Astrocyte (in vitro differentiated cells and primary cell): ENCODE data around the gene UBFD1. TPM values are rescaled to one million over a fixed set of nuclear protein-coding genes. Genes with fewer than 3 reads are reported as not detected.

Experiments used
- DNase-seq: peaks from one replicate; pipeline ENCODE4 v3.0.0-alpha.2; 2010; ENCODE audit warnings: low read depth
- FAIRE-seq: peaks from 2 replicates; lab custom pipeline; 2011; peaks lifted over from hg19 to GRCh38; lab: Jason Lieb, UNC
- H2AFZ ChIP-seq: 2 replicates; pipeline ENCODE4 v1.6.0; 2012; ENCODE audit warnings: low read depth, low read length, inconsistent platforms
- H3K27ac ChIP-seq: 2 replicates; pipeline ENCODE4 v1.5.1; 2011; ENCODE audit warnings: low read depth, low read length, inconsistent platforms
- H3K27me3 ChIP-seq: 2 replicates; pipeline ENCODE4 v1.6.0; 2011; ENCODE audit warnings: low read length, inconsistent platforms; ENCODE audit not compliant: insufficient read depth
- H3K36me3 ChIP-seq: 2 replicates; pipeline ENCODE4 v1.5.1; 2011; ENCODE audit warnings: low read length, inconsistent platforms; ENCODE audit not compliant: insufficient read depth
- H3K4me1 ChIP-seq: 2 replicates; pipeline ENCODE4 v1.5.1; 2011; ENCODE audit warnings: low read length, inconsistent platforms; ENCODE audit not compliant: insufficient read depth
- H3K4me2 ChIP-seq: 2 replicates; pipeline ENCODE4 v1.6.0; 2012; ENCODE audit warnings: low read length, inconsistent platforms
- H3K4me3 ChIP-seq: 2 replicates; pipeline ENCODE4 v1.5.1; 2011; ENCODE audit warnings: low read depth, mild to moderate bottlenecking, low read length, inconsistent platforms; ENCODE audit not compliant: insufficient read depth
- H3K79me2 ChIP-seq: 2 replicates; pipeline ENCODE4 v1.6.0; 2012; ENCODE audit warnings: mild to moderate bottlenecking, low read length, inconsistent platforms; ENCODE audit not compliant: insufficient read depth
- H3K9ac ChIP-seq: 2 replicates; pipeline ENCODE4 v1.6.0; 2012; ENCODE audit warnings: mild to moderate bottlenecking, low read length, inconsistent platforms
- H3K9me3 ChIP-seq: 2 replicates; pipeline ENCODE4 v1.5.1; 2012; ENCODE audit warnings: low read depth, mild to moderate bottlenecking, low read length, inconsistent platforms; ENCODE audit not compliant: insufficient read depth
- H4K20me1 ChIP-seq: 2 replicates; pipeline ENCODE4 v1.6.0; 2012; ENCODE audit warnings: low read length, inconsistent platforms; ENCODE audit not compliant: insufficient read depth
- H3K27ac Mint-ChIP-seq: one replicate; pipeline ENCODE4 v1.8.0; 2021; ENCODE audit warnings: mild to moderate bottlenecking, mixed read lengths; ENCODE audit not compliant: unreplicated experiment
- H3K27me3 Mint-ChIP-seq: one replicate; pipeline ENCODE4 v1.8.0; 2021; ENCODE audit warnings: low read depth, mixed read lengths; ENCODE audit not compliant: unreplicated experiment
- H3K36me3 Mint-ChIP-seq: one replicate; pipeline ENCODE4 v1.8.0; 2021; ENCODE audit warnings: low read depth, mixed read lengths; ENCODE audit not compliant: unreplicated experiment
- H3K4me1 Mint-ChIP-seq: one replicate; pipeline ENCODE4 v1.8.0; 2021; ENCODE audit warnings: low read depth, mixed read lengths; ENCODE audit not compliant: unreplicated experiment
- H3K4me3 Mint-ChIP-seq: one replicate; pipeline ENCODE4 v1.8.0; 2021; ENCODE audit warnings: mild to moderate bottlenecking, moderate library complexity, mixed read lengths; ENCODE audit not compliant: unreplicated experiment
- H3K9me3 Mint-ChIP-seq: one replicate; pipeline ENCODE4 v1.8.0; 2021; ENCODE audit warnings: mild to moderate bottlenecking, mixed read lengths; ENCODE audit not compliant: unreplicated experiment
- EZH2 ChIP-seq: IDR thresholded peaks from 2 replicates; pipeline ENCODE4 v1.6.1; 2012; ENCODE audit warnings: mild to moderate bottlenecking, low read length, inconsistent platforms; ENCODE audit not compliant: insufficient read depth
- total RNA-seq: library from RNA; stranded (reverse); gene quantifications from 2 replicates; pipeline ENCODE4 v1.2.1, GENCODE V29; 2021
- TF ChIP-seq, protein P1 (sequence below): IDR thresholded peaks from 2 replicates; pipeline ENCODE4 v1.5.1; 2011; ENCODE audit warnings: low read depth, mild to moderate bottlenecking, inconsistent platforms, low read length, moderate library complexity; ENCODE audit not compliant: insufficient read depth

The UBFD1 gene
- total RNA-seq, 1 donor from 2014 or later = 146 TPM

DNA sequence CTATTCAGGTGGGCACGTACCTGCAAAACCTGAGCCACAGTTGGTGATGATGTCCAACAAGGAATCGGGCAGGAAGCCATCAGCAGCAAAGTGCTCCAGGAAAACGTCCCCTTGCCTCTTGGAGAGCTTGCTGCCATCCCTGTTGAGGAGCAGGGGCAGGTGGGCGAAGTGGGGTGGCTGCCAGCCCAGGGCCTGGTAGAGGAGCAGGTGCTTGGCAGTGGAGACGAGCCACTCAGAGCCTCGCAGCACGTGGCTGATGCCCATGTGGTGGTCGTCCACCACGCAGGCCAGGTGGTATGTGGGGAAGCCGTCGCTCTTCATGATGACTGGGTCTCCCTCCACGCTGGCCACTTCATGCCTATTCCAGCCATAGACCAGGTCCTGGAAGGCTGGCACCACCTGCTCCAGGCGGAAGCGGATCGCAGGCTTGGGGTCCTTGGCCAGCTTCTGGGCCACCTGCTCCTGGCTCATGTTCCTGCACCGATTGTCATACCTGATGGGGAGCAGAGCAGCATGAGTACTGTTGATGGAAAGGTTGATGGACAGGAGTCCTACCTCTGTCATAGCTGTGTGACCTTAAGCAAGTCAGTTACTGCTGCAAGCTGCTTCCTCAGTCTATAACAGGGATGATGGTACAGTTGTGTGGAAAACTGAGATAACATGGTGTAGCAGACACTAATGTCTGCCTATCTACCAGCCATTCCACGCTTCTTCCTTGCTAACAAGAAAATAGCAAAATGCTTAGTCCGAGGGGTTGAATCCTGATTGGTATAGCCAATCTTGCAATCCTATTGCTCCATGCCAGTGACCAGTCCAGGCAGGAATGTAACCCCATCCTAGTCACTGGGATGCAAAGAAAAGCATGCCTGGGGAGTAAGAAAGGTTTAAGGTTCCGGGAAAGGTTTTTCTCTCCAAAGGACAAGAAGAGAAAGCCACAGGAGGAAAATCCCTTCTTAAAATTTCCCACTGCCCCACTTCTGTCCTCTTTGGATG lies 22.4 kb upstream of the UBFD1 start:
- peaks cover 15% of the 10 kb centered on the region for H3K4me1 ChIP-seq
- no peak overlapping the region for H3K27ac Mint-ChIP-seq
- H2AFZ ChIP-seq = no peak overlapping the region
- H3K27me3 ChIP-seq = no peaks in the 10 kb centered on the region
- H3K9me3 ChIP-seq = no peaks in the 10 kb centered on the region
- H3K4me3 ChIP-seq = no peak overlapping the region
- H3K4me3 Mint-ChIP-seq = no peak overlapping the region
- no peaks in the 10 kb centered on the region for H3K9me3 Mint-ChIP-seq
- H4K20me1 ChIP-seq = peaks cover 3% of the 10 kb centered on the region
- peaks cover 21% of the 10 kb centered on the region for H3K4me1 Mint-ChIP-seq
- H3K9ac ChIP-seq = no peak overlapping the region
- no peaks in the 10 kb centered on the region for H3K79me2 ChIP-seq
- peaks cover 14% of the 10 kb centered on the region for H3K36me3 ChIP-seq
- no peak overlapping the region for H3K4me2 ChIP-seq
- FAIRE-seq (no peak), DNase-seq (no peak)
- peaks cover 24% of the 10 kb centered on the region for H3K36me3 Mint-ChIP-seq
- no peak for TF ChIP-seq EZH2
- TF ChIP-seq, protein P1, sequence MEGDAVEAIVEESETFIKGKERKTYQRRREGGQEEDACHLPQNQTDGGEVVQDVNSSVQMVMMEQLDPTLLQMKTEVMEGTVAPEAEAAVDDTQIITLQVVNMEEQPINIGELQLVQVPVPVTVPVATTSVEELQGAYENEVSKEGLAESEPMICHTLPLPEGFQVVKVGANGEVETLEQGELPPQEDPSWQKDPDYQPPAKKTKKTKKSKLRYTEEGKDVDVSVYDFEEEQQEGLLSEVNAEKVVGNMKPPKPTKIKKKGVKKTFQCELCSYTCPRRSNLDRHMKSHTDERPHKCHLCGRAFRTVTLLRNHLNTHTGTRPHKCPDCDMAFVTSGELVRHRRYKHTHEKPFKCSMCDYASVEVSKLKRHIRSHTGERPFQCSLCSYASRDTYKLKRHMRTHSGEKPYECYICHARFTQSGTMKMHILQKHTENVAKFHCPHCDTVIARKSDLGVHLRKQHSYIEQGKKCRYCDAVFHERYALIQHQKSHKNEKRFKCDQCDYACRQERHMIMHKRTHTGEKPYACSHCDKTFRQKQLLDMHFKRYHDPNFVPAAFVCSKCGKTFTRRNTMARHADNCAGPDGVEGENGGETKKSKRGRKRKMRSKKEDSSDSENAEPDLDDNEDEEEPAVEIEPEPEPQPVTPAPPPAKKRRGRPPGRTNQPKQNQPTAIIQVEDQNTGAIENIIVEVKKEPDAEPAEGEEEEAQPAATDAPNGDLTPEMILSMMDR = no peak
- no peak overlapping the region for H3K27ac ChIP-seq
- no peaks in the 10 kb centered on the region for H3K27me3 Mint-ChIP-seq

DNA sequence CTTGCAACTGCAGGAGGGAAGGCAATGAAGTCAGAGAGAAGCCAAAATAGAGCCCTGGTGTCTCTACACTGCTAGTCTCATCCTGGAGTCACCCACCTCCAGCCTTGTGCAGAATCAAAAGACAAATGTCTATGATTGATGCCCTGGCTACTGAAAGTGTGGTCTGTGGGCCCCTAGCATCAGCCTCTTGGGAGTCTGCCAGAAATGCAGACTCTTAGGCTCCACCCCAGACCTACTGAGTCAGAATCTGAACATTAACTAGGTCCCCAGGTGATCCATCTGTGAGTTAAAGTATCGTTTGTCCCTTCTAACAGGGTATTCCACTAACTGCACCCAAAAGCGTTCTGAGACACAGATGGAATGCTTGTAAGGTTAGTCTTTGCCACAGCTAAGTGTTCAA lies 21.6 kb upstream of the UBFD1 start:
- H3K36me3 ChIP-seq = peaks cover 17% of the 10 kb centered on the region
- H3K4me1 ChIP-seq = peaks cover 15% of the 10 kb centered on the region
- no peaks in the 10 kb centered on the region for H3K9me3 ChIP-seq
- no peak overlapping the region for H3K4me3 Mint-ChIP-seq
- peaks cover 21% of the 10 kb centered on the region for H3K4me1 Mint-ChIP-seq
- no peak overlapping the region for H3K9ac ChIP-seq
- FAIRE-seq (no peak), DNase-seq (peak; percentile 22)
- peak overlapping the region; percentile 9 for H3K4me2 ChIP-seq
- H3K27me3 ChIP-seq = no peaks in the 10 kb centered on the region
- H3K36me3 Mint-ChIP-seq = peaks cover 24% of the 10 kb centered on the region
- H3K9me3 Mint-ChIP-seq = no peaks in the 10 kb centered on the region
- no peak overlapping the region for H3K27ac ChIP-seq
- no peaks in the 10 kb centered on the region for H3K27me3 Mint-ChIP-seq
- no peak overlapping the region for H3K4me3 ChIP-seq
- no peaks in the 10 kb centered on the region for H3K79me2 ChIP-seq
- TF ChIP-seq, protein P1 = no peak
- no peak for TF ChIP-seq EZH2
- no peak overlapping the region for H3K27ac Mint-ChIP-seq
- H2AFZ ChIP-seq = no peak overlapping the region
- H4K20me1 ChIP-seq = peaks cover 3% of the 10 kb centered on the region

DNA sequence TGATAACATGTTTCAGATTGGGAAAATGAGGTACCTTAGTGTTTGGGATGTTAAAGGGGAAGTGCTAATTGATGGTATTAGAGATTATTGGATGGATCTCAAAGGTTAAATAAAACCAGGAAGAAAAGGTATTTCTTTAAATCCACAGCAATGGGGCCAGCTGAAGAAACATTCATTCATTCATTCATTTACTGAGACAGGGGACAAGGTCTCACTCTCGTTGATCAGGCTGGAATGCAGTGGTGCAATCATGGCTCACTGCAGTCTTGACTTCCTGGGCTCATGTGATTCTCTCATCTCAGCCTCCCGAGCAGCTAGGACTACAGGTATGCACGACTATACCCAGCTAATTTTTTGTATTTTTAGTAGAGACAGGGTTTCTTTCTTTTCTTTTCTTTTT lies 20.1 kb upstream of the UBFD1 start:
- Histone ChIP-seq H3K9me3 (no peaks in the 10 kb centered on the region), H3K9ac (no peak overlapping the region), H2AFZ (no peak overlapping the region), H3K79me2 (no peaks in the 10 kb centered on the region), H3K4me2 (no peak overlapping the region), H3K4me3 (no peak overlapping the region), H3K4me1 (peaks cover 15% of the 10 kb centered on the region), H4K20me1 (peaks cover 3% of the 10 kb centered on the region), H3K36me3 (peaks cover 15% of the 10 kb centered on the region), H3K27ac (no peak overlapping the region), H3K27me3 (no peaks in the 10 kb centered on the region)
- no peak for TF ChIP-seq EZH2
- TF ChIP-seq, protein P1 = no peak
- FAIRE-seq (no peak), DNase-seq (no peak)
- Mint-ChIP-seq H3K36me3 (peaks cover 21% of the 10 kb centered on the region), H3K9me3 (no peaks in the 10 kb centered on the region), H3K27me3 (no peaks in the 10 kb centered on the region), H3K4me3 (no peak overlapping the region), H3K27ac (no peak overlapping the region), H3K4me1 (peaks cover 21% of the 10 kb centered on the region)
